Ishikawa (cell line): ENCODE measurements around the gene CIDEC.
A peak's percentile ranks its signal among the peaks of the same experiment; 100 is the strongest.

ENCODE experiments used
- CEBPB ChIP-seq: IDR thresholded peaks from 2 replicates; pipeline ENCODE4 v1.6.1; 2012
- CREB1 ChIP-seq: IDR thresholded peaks from 2 replicates; pipeline ENCODE4 v1.6.1; 2012; ENCODE audit warnings: low read depth
- EGR1 ChIP-seq: IDR thresholded peaks from 2 replicates; pipeline ENCODE4 v1.6.1; 2012
- EP300 ChIP-seq: IDR thresholded peaks from 2 replicates; pipeline ENCODE4 v1.6.1; 2012; ENCODE audit warnings: borderline replicate concordance
- FOXM1 ChIP-seq: IDR thresholded peaks from 2 replicates; pipeline ENCODE4 v1.6.1; 2012; ENCODE audit warnings: low read depth, borderline replicate concordance
- NFIC ChIP-seq: IDR thresholded peaks from 2 replicates; pipeline ENCODE4 v1.6.1; 2012
- RAD21 ChIP-seq: IDR thresholded peaks from 2 replicates; pipeline ENCODE4 v1.6.1; 2012; ENCODE audit warnings: low read depth
- TAF1 ChIP-seq: IDR thresholded peaks from 2 replicates; pipeline ENCODE4 v1.6.1; 2012; ENCODE audit warnings: low read depth, mild to moderate bottlenecking
- TCF12 ChIP-seq: IDR thresholded peaks from 2 replicates; pipeline ENCODE4 v1.6.1; 2012; ENCODE audit warnings: low read depth
- TEAD4 ChIP-seq: IDR thresholded peaks from 2 replicates; pipeline ENCODE4 v1.6.1; 2012
- YY1 ChIP-seq: IDR thresholded peaks from 2 replicates; pipeline ENCODE4 v1.6.1; 2012; ENCODE audit warnings: low read depth
- ZBTB7A ChIP-seq: IDR thresholded peaks from 2 replicates; pipeline ENCODE4 v1.6.1; 2012; ENCODE audit warnings: low read depth
- TF ChIP-seq, protein P1 (sequence below): IDR thresholded peaks from 2 replicates; pipeline ENCODE4 v1.6.1; 2012; ENCODE audit warnings: low read depth, mild to moderate bottlenecking
- TF ChIP-seq, protein P2 (sequence below): IDR thresholded peaks from 2 replicates; pipeline ENCODE4 v1.6.1; 2012
- TF ChIP-seq, protein P3 (sequence below): IDR thresholded peaks from 2 replicates; pipeline ENCODE4 v1.6.1; 2012

CIDEC gene

DNA sequence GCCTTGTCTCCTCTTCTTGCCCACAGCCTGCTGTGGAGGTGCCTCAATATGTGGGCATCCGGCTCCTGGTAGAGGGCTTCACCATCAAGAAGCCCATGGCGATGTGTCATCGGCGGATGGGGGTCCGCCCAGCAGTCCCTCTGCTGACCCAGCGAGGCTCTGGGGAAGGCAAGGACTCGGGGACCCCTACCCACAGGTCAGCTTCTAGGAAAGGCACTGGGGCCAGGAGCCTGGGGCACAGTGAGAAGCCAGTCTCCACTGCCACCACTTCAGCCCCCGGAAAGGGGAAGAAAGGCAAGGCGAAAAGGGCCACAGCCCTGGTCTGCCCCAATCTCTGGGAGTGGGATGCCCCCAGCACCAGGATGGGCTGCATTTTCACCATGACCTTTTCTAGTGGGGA, 47.0 kb downstream of the CIDEC start:
- TF ChIP-seq, protein P1, sequence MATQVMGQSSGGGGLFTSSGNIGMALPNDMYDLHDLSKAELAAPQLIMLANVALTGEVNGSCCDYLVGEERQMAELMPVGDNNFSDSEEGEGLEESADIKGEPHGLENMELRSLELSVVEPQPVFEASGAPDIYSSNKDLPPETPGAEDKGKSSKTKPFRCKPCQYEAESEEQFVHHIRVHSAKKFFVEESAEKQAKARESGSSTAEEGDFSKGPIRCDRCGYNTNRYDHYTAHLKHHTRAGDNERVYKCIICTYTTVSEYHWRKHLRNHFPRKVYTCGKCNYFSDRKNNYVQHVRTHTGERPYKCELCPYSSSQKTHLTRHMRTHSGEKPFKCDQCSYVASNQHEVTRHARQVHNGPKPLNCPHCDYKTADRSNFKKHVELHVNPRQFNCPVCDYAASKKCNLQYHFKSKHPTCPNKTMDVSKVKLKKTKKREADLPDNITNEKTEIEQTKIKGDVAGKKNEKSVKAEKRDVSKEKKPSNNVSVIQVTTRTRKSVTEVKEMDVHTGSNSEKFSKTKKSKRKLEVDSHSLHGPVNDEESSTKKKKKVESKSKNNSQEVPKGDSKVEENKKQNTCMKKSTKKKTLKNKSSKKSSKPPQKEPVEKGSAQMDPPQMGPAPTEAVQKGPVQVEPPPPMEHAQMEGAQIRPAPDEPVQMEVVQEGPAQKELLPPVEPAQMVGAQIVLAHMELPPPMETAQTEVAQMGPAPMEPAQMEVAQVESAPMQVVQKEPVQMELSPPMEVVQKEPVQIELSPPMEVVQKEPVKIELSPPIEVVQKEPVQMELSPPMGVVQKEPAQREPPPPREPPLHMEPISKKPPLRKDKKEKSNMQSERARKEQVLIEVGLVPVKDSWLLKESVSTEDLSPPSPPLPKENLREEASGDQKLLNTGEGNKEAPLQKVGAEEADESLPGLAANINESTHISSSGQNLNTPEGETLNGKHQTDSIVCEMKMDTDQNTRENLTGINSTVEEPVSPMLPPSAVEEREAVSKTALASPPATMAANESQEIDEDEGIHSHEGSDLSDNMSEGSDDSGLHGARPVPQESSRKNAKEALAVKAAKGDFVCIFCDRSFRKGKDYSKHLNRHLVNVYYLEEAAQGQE, result no peak
- TF ChIP-seq CREB1 (no peak), NFIC (no peak), FOXM1 (no peak), TAF1 (no peak), YY1 (no peak)

DNA sequence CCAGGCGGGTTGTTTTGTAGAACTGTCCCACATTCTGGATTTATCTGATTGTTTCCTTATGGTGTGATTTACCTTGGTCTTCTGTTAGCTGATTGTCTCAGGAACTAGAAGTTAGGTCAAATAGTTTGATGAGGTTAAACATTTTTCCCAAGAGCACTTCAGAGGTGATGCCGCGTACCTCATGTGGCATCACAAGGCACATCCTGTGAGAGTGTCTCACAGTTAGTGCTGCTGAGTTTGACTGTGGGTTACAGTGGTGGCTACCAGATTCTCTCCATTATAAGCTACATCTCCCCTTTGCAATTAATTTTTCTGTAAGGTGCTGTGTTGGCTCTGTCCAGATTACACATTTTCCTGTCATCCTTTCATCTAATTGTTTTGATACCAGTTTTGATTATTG, 48.8 kb downstream of the CIDEC start:
- TF ChIP-seq FOXM1 (no peak), TCF12 (no peak), RAD21 (no peak)

DNA sequence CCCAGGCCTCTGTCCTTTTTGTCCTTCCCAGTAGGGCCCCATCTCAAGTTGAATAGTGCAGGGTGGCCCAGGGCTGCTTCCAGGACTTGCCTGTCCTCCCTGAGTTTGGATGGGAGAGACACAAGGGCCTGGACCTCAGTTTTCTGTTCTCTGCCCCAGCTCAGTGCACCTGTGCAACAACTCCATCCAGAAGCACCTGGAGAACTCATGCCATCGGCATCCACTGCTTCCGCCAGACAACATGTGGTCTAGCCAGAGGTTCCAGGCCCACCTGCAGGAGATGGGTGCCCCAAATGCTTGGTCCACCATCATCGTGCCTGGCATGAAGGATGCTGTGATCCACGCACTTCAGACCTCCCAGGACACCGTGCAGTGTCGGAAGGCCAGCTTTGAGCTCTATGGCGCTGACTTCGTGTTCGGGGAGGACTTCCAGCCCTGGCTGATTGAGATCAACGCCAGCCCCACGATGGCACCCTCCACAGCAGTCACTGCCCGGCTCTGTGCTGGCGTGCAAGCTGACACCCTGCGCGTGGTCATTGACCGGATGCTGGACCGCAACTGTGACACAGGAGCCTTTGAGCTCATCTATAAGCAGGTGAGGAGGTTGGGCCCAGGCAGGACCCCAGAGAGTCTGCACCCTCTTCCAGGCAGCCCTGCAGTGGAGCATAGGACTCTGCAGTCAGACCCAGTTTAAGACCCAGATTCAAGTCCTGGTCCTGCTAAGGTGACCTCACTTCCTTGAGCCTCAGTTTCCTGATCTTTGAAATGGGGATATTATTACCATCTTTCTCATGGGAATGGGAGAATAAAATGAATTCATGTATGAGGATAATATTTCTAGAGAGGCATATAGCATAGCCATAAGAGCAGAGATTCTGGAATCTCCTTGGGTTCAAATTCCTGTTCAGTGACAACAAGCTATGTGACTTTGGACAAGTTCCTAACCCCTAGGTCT, 51.0 kb downstream of the CIDEC start:
- TF ChIP-seq EGR1, result no peak
- TF ChIP-seq CEBPB, result no peak
- TF ChIP-seq EP300, result no peak

DNA sequence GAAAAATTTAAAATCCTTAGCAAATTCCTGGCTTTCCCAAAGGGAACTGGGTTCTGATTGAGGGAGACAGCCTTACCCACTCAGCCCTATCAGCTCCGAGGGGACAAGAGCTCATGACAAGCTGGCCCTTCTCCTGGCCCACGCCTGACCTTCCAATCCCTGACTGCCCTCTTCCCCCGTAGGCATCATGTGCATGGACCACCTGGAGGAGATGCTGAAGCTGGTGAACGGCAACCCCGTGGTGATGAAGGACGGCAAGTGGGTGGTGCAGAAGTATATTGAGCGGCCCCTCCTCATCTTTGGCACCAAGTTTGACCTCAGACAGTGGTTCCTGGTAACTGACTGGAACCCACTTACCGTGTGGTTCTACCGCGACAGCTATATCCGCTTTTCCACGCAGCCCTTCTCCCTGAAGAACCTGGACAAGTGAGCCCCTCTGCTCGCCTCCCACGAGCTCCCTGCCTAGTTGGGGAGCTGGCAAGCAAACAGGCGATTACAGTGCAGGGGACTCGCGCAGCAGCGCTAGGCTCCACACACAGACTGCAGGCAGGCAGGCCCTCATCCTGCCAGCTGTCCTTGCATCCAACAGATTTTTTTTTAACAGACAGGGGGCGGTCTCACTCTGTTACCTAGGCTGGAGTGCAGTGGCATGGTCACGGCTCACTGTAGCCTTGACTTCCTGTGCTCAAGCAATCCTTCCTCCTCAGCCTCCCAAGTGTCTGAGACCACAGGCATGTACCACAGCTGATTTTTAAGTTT, 53.1 kb downstream of the CIDEC start:
- no peak for TF ChIP-seq TEAD4
- peak; percentile 62 for TF ChIP-seq RAD21
- TF ChIP-seq EP300, result no peak
- TF ChIP-seq CREB1, result no peak

DNA sequence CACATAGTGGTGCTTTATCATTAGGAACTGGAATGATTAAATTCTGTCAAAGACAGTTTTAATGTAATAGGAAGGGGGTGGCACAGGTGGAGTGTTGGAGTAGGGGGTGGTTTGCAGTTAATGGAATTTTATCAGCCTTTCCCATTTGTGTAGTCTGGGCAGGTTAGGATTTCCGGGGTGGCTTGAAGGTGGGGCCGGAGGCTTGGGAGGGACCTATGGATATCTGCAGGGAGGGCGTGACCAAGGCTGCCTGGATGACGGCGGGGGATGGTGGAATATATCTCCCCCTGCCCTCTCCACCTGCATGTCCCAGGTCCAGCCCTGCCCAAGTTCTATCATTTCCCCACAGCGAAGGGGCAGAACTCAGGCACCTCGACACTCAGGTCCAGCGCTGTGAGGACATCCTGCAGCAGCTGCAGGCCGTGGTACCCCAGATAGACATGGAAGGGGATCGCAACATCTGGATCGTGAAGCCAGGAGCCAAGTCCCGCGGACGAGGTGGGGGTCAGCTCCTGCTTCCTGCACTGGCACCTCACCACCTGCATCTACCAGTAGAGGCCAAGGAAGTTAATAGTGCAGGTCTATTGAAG, 54.5 kb downstream of the CIDEC start:
- TF ChIP-seq EP300, result no peak
- TF ChIP-seq CEBPB, result no peak
- no peak for TF ChIP-seq FOXM1
- no peak for TF ChIP-seq CREB1
- no peak for TF ChIP-seq TCF12
- TF ChIP-seq TAF1, result no peak
- TF ChIP-seq TEAD4, result no peak
- TF ChIP-seq NFIC, result no peak
- no peak for TF ChIP-seq EGR1
- TF ChIP-seq YY1, result no peak
- TF ChIP-seq, protein P2, sequence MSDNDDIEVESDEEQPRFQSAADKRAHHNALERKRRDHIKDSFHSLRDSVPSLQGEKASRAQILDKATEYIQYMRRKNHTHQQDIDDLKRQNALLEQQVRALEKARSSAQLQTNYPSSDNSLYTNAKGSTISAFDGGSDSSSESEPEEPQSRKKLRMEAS, result no peak
- TF ChIP-seq RAD21, result no peak
- TF ChIP-seq, protein P1, result no peak
- TF ChIP-seq, protein P3, sequence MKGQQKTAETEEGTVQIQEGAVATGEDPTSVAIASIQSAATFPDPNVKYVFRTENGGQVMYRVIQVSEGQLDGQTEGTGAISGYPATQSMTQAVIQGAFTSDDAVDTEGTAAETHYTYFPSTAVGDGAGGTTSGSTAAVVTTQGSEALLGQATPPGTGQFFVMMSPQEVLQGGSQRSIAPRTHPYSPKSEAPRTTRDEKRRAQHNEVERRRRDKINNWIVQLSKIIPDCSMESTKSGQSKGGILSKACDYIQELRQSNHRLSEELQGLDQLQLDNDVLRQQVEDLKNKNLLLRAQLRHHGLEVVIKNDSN, result no peak
- no peak for TF ChIP-seq ZBTB7A

DNA sequence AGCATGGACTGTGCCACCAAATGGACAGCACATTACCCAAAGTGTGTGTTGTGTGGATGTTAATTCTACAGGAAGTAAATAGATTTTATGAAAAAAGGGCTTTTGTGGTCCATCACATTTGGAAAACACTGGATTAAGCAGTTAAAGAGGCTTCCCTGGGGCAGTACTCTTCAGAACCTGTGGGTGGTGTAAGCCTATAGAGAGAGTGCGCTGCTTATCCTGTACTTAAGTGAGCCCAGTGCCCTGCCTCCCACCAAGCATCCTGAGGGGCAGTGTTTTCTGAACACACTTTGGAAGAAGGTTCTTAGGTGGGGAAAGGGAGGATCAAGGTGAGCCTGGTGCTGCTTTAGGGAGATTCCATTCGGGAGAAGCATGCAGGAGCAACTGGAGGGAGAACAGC, 59.1 kb downstream of the CIDEC start:
- TF ChIP-seq EP300, result no peak
- no peak for TF ChIP-seq TEAD4
- TF ChIP-seq CREB1, result no peak

DNA sequence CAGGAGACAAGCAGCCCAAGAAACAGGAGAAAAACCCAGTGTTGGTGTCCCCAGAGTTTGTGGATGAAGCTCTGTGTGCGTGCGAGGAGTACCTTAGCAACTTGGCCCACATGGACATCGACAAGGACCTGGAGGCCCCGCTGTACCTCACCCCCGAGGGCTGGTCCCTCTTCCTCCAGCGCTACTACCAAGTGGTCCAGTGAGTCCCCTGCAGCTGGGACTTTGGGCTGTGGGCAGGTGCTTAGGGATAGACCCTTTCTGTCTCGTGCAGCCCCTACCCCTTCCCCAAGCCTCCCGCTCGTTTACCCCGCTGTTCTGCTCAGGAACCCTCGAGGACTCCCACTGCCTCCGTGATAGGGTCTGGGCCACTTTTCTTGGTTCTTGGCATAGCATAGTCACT, 59.5 kb downstream of the CIDEC start:
- TF ChIP-seq TCF12 (no peak), NFIC (no peak), FOXM1 (no peak), EP300 (no peak)
- TF ChIP-seq, protein P3, result no peak
- TF ChIP-seq, protein P2, result no peak
